ENCODE measurements around the gene MYL12B.

DNA sequence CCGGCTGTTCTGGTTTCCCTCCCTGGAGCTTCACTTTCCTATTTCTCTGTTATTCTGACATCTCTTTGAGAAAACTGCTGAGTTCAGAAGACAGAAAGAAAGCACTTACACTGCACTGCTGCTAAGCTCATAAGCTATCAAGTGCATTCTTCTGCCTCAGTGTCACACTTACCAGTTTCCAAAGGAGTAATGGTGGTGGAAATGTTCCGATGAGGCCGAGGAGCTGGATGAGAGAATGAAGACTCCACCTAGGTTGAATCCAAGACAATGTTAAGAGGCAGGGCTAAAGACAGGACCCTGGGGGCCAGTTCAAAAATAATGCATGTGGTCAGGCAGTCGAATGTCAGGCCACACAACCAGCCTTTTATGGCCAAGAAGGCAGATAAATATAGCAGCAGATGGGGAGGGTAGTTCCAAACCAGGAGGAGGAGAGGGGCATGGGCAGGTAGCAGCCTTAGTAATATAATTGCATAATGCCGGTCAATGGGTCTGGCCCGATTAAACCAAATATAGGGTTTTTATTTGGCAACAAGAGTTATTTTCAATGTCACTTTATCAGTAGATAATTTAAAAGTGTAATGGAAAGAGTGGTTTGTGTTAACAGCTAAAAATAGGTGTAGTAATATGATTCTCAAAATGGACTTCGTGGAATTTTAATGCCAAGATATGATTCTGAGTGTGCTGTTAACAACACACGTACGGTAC is 42.1 kb upstream of the MYL12B start, which contains the start of gene MYOM1:
- TF ChIP-seq EZH2 (IDR thresholded peaks at IDR 0.05), result no peak
- no peak for TF ChIP-seq POLR2AphosphoS5 (IDR thresholded peaks at IDR 0.05; ENCODE audit: borderline replicate concordance, low read depth, low read length)
- TF ChIP-seq FOXP2 (optimal IDR thresholded peaks at IDR 0.05; ENCODE audit: control extremely low read depth, extremely low read length, insufficient read depth), result no peak
